ENCODE measurements around the gene ATAD2B.

- TF ChIP-seq CTCF (IDR thresholded peaks at IDR 0.05) (no peak), POLR2A (IDR thresholded peaks at IDR 0.05) (no peak)
Observed at GRCh38 chr2:23769364-23769763, 157.6 kb downstream of the ATAD2B start.
